Esophagus muscularis mucosa (tissue), 3 donors: Measurements from ENCODE around the gene ADAM33.

ENCODE experiments used
- CTCF ChIP-seq, 3 experiments: fragments of 200-600 bp in 2 of 3; fragments of 450-650 bp in 1 of 3; sonication (generic) in 2 of 3; IDR thresholded peaks; one replicate each; pipeline ENCODE4 v1.5.1; 2017 to 2019; ENCODE audit warnings: antibody characterized with exemption in 3 of 3, mild to moderate bottlenecking in 2 of 3, moderate library complexity in 1 of 3
- POLR2A ChIP-seq: fragments of 450-650 bp; IDR thresholded peaks from one replicate; pipeline ENCODE4 v1.6.1; 2017; ENCODE audit warnings: antibody characterized with exemption, moderate library complexity, mild to moderate bottlenecking, low read depth
- POLR2AphosphoS5 ChIP-seq, 2 donors: sonication (generic); formaldehyde crosslinking; IDR thresholded peaks; one replicate each; pipeline ENCODE4 v1.6.1; 2017; ENCODE audit warnings: antibody characterized with exemption in 2 of 2

- TF ChIP-seq CTCF (IDR thresholded peaks at IDR 0.05) (no peak), POLR2AphosphoS5 (IDR thresholded peaks at IDR 0.05) (no peak), POLR2A (no peak)
Observed at GRCh38 chr20:3646651-3647050, 35.2 kb downstream of the ADAM33 start.
